GM19372 (cell line): Measurements from ENCODE around the gene PRCC.

Experiments
- ATAC-seq: cut with Tn5 transposase; IDR thresholded peaks from one replicate; pipeline ENCODE4 v1.9.1; 2021; ENCODE audit warnings: mild to moderate bottlenecking, low read depth, moderate library complexity; ENCODE audit not compliant: unreplicated experiment

The PRCC gene

GRCh38 chr1:156811168-156811567 lies 43.8 kb downstream of the PRCC start:
- no peak for ATAC-seq

- no peak for ATAC-seq
Measured at GRCh38 chr1:156812293-156812990, 45.1 kb downstream of the PRCC start.

DNA sequence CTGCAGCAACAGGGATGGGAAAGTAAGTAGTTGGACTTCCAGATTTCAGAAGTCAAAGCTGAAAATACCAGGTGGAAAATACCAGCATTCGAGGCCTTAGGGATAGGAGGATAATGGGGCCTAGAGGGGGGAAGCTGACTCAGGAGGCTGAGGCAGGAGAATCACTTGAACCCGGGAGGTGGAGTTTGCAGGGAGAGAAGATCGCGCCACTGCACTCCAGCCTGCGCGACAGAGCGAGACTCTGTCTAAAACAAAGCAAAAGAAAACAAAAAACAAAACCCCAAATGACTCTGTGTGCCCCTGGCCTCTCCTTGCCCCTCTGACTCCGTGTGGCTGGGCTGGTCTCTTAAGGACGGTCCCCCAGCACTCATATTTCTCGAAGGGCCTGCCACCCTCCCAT lies 46.0 kb downstream of the PRCC start:
- ATAC-seq, result no peak

- ATAC-seq, result no peak
Measured at GRCh38 chr1:156813750-156814570, 46.6 kb downstream of the PRCC start.

DNA sequence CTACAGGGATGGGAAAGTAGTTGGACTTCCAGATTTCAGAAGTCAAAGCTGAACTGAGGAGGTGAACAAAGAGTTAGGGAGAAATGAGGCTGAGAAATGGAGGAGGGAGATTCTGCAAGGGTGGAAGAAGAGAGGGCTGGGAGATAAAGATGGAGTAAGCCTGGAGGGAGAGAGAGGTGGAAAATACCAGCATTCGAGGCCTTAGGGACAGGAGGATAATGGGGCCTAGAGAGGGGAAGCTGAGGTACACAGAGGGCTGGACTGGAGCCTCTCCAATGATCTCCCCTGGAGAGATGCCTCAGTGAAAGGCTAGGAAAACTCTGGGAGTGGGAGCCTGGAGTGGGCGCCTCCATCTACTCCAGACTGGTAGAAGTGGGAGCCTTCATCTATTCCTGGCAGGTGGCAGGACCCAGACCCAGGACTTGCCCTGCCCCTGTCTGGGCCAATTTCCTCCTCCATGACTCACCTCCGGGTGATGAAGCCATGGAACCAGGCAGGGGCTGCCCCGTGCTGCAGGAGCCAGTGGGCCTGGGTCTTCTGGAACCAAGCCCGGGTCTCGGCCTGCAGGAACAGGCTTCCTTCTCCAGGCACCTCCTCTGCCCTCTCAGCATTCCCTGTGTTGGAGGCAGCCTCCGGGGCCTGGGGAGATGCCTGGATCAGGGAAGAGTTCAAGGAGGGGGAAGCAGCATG lies 47.4 kb downstream of the PRCC start:
- ATAC-seq, result no peak

DNA sequence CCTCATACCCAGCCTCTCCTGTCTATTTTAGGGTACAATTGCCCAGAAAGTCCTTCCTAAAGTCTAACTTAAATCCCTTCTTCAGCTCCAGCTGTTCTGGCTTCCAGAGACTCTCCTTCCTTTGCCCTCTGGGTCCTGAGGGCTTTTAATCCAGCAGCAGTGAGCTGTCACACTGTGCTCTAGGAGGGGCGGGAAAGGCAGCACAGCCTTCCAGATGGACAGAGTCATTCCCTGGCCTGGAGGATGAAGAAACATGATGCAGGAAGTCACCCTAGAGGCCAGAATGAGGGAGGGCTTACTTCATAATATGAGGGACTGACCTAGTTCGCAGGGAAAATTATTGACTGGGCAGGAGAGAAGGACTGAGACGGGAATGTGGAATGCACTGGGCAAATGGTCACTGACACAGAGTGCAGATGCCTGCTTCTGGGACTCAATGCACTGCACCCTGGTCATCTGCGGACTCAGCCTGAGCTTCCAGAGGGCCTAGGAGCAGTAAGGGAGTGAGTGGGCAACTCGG lies 48.0 kb downstream of the PRCC start:
- ATAC-seq, result no peak

DNA sequence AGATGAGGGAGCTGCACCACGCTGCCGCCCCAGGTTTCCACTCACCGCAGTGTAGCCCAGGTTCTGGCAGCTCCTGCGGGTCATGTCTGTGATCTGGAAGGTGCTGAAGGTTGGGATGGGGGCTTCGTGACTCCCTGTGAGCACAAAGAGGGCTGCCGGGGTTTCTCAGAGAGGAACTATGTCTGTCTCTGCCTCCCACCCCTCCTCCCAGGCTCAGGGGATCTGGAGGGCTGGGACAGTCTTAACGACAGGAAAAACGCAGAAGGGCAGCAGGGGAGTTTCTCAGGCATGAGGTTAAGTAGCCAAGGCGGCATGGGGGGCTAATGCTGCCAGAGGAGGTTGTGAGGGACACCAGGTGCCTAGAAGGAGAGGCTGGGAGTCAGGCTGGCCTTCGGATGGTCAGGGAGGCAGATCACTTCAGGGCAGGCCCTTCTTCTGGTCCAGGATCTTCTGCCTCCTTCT lies 48.7 kb downstream of the PRCC start:
- ATAC-seq, result no peak

DNA sequence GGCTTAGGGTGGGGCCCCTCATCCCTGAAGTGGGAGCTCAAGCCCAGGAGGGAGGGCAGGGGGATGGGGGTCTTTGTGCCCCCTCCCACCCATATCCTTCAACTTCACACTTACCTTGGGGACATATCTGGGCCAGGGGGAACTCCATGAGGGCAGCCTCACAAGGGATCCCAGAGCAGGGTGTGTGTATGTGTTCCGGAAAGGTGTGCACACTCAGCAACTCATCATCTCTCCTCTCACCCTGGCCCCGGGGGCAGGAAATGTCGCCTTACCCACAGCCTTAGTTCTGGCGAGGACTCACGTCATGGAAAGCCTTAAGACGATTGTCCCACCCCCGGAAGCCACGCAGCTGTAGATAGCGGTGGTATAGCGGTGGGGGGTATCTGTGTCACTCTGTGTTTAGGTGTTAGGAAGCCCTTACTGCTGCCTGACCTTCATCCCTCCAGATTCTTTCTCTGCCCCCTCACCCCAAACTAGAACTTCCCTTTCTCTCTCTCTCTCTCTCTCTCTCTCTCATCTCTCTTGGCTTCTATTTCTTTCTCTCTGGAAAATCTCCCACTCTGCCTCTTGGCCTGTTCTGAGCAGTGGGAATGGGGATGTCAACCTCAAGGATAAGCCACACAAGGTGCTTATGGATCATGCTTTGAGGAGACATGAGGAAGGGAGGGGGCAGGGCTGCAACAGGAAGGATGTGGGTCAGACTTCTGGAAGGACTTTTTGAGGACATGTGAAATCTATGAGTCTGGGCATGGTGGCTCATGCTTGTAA lies 49.4 kb downstream of the PRCC start, which contains the start of gene SH2D2A:
Gene SH2D2A, minus strand, starts transcription at position 288 of the 768 bp plus-strand sequence. Its CDS starts 140 bp downstream, at position 148.
- peak; percentile 77 for ATAC-seq

DNA sequence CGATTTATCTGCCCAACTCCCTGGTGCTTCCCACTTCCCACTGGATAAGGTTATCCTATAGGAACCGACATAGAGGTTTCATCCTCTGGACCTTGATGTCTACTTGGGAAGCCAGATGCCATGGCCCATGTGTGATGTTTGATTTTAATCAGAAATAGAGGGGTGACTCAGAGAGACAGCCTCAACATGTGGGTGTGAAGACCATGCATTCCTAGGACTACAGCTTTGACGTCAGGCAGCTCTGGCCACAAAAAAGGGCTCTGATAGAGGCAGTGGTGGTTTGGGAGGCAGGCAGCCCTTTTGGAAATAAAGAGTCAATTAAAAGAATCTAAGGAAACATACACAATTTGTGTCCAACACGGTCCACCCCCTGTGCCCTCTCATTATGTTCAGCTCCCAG lies 54.5 kb downstream of the PRCC start:
- no peak for ATAC-seq

- no peak for ATAC-seq
Measured at GRCh38 chr1:156822680-156823079, 55.3 kb downstream of the PRCC start.

GRCh38 chr1:156823210-156823790 lies 56.0 kb downstream of the PRCC start:
- ATAC-seq, result no peak

DNA sequence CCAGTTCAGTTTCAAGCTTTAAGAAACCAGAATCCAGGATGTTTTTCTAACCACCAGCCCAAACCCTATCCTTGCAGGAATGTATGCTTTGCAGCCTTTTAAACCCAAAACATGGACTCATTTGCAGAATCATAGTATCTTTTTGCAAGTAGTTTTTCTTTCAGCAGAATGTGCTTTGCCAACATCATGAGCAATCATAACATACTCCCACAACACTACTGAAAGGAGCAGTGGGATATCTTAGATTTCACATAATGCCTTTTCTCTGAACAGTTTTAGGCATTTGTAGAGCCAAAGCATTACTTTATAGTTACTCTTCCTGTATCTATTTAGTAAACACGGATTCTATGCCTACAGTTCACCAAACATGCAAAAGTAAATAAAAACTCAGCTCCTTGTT lies 59.3 kb downstream of the PRCC start:
- no peak for ATAC-seq

DNA sequence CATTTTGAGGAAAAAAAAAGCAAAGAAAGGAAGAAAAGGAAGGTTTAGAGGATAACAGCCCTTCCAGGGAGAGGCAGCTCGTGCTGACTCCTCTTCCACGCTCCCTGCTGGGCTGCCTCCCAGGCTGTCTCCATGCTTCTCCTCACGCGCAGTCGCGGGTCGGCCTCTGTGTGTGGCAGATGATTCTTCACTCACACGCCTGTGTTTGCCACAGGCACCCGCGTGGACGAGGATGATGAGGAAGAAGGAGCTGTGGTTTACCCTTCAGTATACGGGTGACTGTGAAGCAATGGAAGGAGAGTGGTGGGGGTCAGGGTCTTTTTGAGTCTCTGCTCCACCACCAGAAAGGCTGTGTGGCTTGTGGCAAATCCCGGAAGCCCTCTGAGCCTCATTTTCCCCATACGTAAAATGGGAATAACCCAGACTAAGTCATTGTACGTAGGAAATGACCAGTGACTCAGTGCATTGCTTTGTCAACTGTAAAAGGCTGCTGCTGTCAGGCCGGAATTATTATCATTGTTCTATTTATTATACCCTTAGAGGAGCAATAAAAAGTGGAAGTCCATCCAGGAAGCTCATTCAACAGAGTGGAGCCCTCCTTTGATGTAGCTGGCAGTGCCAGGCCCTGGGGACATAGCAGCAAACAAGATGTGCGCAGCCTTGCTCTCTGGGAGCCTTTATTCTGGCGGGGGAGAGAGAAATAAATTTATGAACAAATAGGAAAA lies 61.2 kb downstream of the PRCC start:
- no peak for ATAC-seq

- ATAC-seq, result no peak
Measured at GRCh38 chr1:156832434-156832833, 65.1 kb downstream of the PRCC start.

DNA sequence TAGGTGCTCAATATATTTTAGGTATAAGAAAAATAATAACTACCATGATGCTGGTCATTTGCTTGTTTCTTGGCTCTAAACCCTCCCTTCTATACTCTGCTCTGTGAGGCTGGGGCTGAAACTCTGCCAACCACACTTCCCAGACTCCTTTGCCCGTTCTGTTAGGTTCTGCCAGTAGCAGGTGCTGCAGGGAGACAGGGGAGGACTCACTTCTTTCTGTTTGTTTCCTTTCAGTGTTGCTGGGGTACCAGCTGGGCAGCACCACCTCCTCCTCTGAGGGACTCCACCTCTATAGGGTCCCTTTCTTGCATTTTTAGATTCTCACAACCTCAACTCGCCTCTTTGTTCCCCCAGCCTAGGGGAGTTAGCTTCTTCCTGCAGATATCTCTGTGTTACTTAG lies 66.3 kb downstream of the PRCC start:
- ATAC-seq, result no peak

GRCh38 chr1:156834322-156834721 lies 67.0 kb downstream of the PRCC start:
- no peak for ATAC-seq

- ATAC-seq, result no peak
Measured at GRCh38 chr1:156836041-156836654, 68.8 kb downstream of the PRCC start.

DNA sequence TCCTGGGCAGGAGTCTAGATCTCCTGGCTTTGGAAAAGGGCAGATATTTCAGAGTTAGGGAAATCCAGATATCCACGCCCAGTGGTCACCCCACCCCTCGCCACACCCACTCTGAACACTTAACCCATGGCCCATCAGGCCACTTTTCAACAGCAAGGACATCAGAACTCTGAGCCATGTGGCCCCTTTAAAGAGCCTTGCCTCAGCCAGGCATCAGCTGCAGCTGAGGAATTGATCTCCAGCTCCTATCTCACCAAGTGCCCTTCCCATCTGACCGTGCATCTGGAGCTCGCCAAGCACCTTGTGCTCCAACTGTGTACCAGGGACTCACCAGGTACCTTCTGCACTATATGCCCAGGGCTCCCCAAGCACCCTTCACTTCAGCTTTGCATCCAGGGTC lies 69.6 kb downstream of the PRCC start:
- ATAC-seq, result no peak

DNA sequence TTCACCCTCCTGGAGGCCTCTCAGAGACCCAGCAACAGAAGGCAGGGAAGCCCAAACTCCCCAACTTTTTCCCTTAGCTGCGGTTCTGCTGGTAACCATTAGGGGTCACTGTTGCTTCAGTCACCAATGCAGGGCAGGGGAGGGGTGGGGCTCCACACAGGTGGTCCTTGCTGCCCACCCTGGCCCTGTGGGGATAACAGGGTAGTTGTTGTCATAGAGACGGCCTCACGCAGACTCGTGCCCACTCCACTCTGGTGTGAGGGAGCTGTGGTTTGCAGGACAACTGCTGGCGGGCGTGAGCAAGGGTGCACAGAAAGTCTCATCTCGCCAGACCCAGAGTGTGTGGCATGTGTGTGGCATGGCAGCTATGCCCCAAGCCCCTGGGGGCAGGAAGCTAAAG lies 71.6 kb downstream of the PRCC start:
- no peak for ATAC-seq
